ENCODE measurements around the gene LEKR1.

Gene LEKR1

DNA sequence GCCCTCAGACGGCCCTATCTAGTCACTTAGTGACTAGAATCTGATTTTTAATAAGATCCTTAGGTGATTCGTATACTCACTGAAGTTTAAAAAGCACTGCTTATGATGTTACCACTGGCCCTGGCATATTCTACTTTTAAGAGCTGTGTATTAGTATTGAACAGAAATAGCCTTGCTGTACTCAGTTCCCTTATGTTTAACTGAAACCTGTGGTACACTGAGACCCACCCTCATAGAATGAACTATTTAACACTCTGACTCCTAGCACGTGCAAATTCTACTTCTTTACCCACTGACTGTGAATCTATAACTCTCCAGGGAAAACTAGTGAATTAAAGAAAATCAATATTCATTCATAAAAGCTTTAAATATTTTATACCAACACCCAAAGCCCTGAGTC is 224.9 kb downstream of the LEKR1 start:
- DNase-seq (ENCODE audit: low read depth): no peak
- TF ChIP-seq CTCF (IDR thresholded peaks at IDR 0.05; ENCODE audit: insufficient read depth, low read depth, low read length, missing control alignments): no peak
- H3K4me3 ChIP-seq (ENCODE audit: low read depth, low read length): no peak overlapping the region

DNA sequence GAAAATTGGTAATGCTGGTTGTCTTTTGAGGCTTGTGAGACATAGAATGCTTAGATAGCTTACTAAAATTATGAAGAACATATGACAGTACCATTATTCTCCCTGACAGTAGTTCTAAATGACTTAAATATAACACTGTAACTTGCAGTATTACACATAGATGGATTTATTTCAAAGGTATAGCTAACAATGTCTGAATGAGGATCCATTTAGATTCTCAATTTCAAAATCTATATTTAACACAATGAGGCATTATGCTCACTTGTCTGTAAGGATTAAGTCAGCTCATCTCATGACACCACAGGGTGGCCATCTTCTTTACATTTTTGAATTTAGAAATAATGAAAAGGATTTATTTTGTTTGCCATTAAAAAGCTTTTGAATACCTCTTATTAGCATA is 225.4 kb downstream of the LEKR1 start:
- no peak for TF ChIP-seq CTCF (IDR thresholded peaks at IDR 0.05; ENCODE audit: insufficient read depth, low read depth, low read length, missing control alignments)
- no peak overlapping the region for H3K4me3 ChIP-seq (ENCODE audit: low read depth, low read length)
- DNase-seq (ENCODE audit: low read depth): no peak

DNA sequence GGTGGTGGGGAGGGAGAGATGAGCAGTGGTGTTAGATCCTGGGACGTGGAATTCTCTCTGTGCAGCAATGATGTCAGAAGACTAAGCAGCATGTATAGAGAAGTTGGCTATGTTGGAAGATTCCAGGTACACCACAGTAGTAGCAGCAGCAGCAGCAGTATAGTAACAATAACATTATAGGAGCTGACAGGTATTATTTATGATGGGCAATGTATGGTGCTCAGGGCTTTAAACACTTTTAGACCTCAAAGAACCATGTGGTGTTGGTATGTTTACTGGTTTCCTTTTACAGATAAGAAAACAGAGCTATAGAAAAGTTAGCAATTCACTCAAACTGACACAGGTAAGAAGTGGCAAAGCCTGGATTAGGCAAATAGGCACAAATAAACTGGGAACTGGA is 229.9 kb downstream of the LEKR1 start:
- no peak overlapping the region for H3K4me3 ChIP-seq (ENCODE audit: low read depth, low read length)
- TF ChIP-seq CTCF (IDR thresholded peaks at IDR 0.05; ENCODE audit: insufficient read depth, low read depth, low read length, missing control alignments): no peak

GRCh38 chr3:157058392-157059071 is 232.4 kb downstream of the LEKR1 start:
- peak; percentile 23 for DNase-seq (ENCODE audit: low read depth)
- TF ChIP-seq CTCF (IDR thresholded peaks at IDR 0.05; ENCODE audit: insufficient read depth, low read depth, low read length, missing control alignments): no peak
- H3K4me3 ChIP-seq (ENCODE audit: low read depth, low read length): no peak overlapping the region

More for the DNA sequence above, 229.9 kb downstream of the LEKR1 start:
- DNase-seq (ENCODE audit: low read depth): no peak

DNA sequence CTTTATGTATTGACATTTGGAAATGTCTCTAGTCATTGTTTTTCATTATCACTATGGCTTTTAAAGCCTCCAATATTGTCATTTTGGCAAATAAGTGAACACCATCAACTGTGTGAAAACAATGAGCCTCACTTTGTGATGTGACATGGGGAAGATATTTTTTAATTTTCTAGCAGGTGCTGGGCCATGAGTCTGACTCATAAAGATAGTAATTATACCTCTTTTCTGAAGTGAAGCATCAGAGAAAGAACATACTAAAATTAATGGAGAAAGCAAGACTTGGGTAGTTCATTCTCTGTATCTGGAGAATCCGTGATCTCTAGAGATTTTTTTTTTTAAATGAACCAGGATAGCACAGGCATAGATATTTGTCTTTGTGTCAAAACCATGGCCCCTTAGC is 233.0 kb downstream of the LEKR1 start:
- DNase-seq (ENCODE audit: low read depth): peak; percentile 55
- H3K4me3 ChIP-seq (ENCODE audit: low read depth, low read length): no peak overlapping the region

DNA sequence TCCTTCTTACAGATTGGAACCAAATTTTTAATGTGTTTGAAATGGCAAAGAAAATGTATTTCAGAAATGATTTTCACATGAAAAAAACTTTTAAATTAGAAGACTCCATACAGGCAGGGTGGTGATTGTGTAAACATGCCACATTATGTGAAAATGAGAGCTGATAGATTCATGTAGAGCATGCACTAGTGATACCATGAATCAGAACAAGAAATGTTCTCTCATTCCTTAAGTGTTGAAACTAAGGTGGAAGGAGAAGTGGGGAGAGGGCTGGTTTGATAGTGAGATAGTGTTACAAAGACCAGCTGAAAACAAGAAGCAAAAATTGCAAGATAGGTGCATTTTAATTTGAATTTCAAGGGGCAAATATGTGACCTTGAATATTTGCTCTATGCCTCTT is 233.5 kb downstream of the LEKR1 start:
- no peak overlapping the region for H3K4me3 ChIP-seq (ENCODE audit: low read depth, low read length)
- TF ChIP-seq CTCF (IDR thresholded peaks at IDR 0.05; ENCODE audit: insufficient read depth, low read depth, low read length, missing control alignments): no peak
- DNase-seq (ENCODE audit: low read depth): peak; percentile 75

More for the DNA sequence above, 233.0 kb downstream of the LEKR1 start:
- TF ChIP-seq CTCF (IDR thresholded peaks at IDR 0.05; ENCODE audit: insufficient read depth, low read depth, low read length, missing control alignments): no peak

GRCh38 chr3:157061265-157061664 is 235.1 kb downstream of the LEKR1 start:
- H3K4me3 ChIP-seq (ENCODE audit: low read depth, low read length): no peak overlapping the region
- no peak for TF ChIP-seq CTCF (IDR thresholded peaks at IDR 0.05; ENCODE audit: insufficient read depth, low read depth, low read length, missing control alignments)
- no peak for DNase-seq (ENCODE audit: low read depth)
